ENCODE data around the gene LSM7.

LSM7 gene

DNA sequence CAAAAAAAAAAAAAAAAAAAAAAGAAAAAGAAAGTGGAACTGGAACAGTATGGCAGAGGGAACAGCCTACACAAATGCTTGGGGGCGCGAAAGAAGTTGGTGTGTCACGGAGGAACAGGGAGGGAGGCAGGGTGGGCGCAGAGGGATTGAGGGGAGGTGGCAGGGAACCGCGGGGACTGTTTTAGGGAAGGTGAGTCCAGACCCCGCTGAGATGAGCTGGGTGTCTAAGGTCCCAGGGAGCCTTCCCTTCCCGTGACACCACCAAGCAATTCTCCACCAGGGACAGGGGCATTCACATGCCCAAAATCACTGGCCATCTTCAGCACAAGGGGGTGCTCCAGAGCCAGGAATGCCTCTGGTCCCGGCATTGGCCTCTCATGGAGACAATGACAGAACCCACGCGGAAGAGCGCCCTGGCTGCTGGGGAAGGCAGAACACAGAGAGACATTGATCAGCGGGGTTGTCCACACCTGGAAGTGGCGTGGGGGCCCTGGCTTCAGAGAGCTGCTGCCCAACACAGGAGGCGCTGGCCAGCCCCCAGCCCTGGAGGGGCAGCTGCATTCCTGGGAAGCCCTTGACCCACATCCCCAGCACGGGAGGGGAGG lies 53.4 kb downstream of the LSM7 start:
- peak; percentile 55 to 68 for DNase-seq

DNA sequence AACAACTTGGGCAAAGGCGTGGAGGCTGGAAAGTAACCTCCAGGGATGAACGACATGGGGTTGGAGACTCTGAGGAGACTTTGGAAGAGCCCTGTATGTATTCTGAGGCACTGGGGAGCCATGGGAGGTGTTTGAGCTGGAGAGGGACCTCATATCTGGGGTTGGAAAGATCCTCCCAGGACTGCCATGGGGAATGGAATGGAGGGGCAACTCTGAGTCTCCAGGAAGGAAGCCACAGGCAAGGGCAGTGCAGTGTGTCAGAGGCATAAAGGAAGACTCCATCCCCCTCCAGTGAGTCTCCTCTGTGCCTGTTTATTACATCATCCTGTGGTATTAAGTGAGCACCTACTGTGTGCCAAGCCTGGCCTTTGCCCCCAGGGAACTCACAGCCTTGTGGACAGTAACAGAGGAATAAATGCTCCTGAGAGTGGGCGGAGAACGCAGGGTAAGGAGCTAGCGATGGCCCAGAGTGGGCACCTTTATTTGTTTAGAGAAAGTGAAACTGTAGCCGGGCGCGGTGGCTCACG lies 54.1 kb downstream of the LSM7 start:
- DNase-seq, result no peak

DNA sequence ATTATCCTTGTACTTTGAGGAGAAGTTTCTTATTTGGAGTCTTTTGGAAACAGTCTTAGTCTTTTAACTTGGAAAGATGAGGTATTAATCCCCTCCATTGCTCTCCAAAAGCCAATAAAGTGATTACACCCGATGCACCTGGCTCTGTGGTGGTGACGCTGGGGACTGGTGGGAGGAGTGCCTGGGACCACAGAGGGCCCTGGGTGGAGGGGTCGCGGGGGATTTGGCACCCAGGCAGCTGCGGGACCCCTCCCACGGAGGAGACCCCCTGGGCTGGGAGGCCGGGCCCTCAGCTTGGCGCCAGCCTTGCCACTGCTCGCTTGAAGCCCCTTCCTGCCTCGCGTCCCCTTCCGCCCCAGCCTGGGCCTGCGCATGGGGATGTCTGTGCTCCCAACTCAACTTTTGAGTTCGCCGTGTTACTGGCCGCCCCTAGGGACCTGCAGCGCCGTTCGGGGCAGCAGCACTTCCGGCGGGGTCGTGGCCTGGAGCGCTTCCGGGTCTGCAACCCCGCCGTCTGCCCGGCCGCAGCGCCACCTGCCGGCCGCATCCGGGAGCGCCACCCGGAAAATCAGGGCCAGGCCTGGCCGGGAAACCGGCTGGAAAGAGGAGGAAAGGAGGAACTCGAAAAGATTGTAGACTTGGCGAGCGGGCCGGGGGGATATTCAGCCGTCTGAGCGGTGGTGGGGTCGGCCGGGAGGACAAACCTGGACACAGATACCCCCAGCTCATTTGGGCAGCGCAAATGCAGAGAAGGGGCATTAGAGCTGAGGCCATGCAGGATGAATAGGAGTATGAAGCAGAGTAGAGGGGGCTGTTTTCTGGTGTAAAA lies 54.8 kb downstream of the LSM7 start:
- peak; percentile 82 to 84 for DNase-seq

Measured in CD4-positive, alpha-beta T cell treated with Interleukin-4 for 1 hour (primary cell).